WTC11 (cell line): ENCODE results near the gene ZNF654. TPM values are rescaled to one million over a fixed set of nuclear protein-coding genes. Genes with fewer than 3 reads are reported as not detected.

Experiments
- ATAC-seq: fragments of 200-7000 bp; cut with Tn5 transposase; 2 replicates; pipeline ENCODE4 v1.10.0; 2021; ENCODE audit warnings: mild to moderate bottlenecking, moderate library complexity
- CTCF ChIA-PET: fragments of 300-600 bp; sonication (Branson Sonifier 250); formaldehyde crosslinking; loops from one replicate; lab custom pipeline; 2021; ENCODE audit warnings: antibody characterized with exemption; lab: Charles Lee
- POLR2A ChIA-PET: fragments of 350-600 bp; sonication (Branson Sonifier 250); formaldehyde crosslinking; loops from one replicate; lab custom pipeline; 2021; ENCODE audit warnings: antibody characterized with exemption; lab: Charles Lee
- DNase-seq: peaks from one replicate; pipeline ENCODE4 v3.0.0; 2021; ENCODE audit warnings: low spot score
- H3K27ac Mint-ChIP-seq: 2 replicates; pipeline ENCODE4 v1.8.0; 2021; ENCODE audit warnings: mixed read lengths
- H3K27me3 Mint-ChIP-seq: 2 replicates; pipeline ENCODE4 v1.8.0; 2021; ENCODE audit warnings: low read depth, mild to moderate bottlenecking, moderate library complexity, mixed read lengths
- H3K36me3 Mint-ChIP-seq: 2 replicates; pipeline ENCODE4 v1.8.0; 2021; ENCODE audit warnings: mixed read lengths
- H3K4me1 Mint-ChIP-seq: 2 replicates; pipeline ENCODE4 v1.8.0; 2022; ENCODE audit warnings: mixed read lengths
- H3K4me3 Mint-ChIP-seq: 2 replicates; pipeline ENCODE4 v1.8.0; 2021; ENCODE audit warnings: mild to moderate bottlenecking, moderate library complexity, mixed read lengths
- H3K9me3 Mint-ChIP-seq: 2 replicates; pipeline ENCODE4 v1.8.0; 2021; ENCODE audit warnings: mixed read lengths
- ARID4B ChIP-seq: sonication (generic); formaldehyde crosslinking; IDR thresholded peaks from 2 replicates; pipeline ENCODE4 v1.8.0; 2023; ENCODE audit warnings: missing genetic modification reagents, mild to moderate bottlenecking, borderline replicate concordance
- ATF1 ChIP-seq: sonication (generic); formaldehyde crosslinking; IDR thresholded peaks from 2 replicates; pipeline ENCODE4 v1.8.1; 2023; ENCODE audit warnings: mild to moderate bottlenecking, moderate library complexity, missing genetic modification reagents
- ELF4 ChIP-seq: sonication (generic); formaldehyde crosslinking; IDR thresholded peaks from 2 replicates; pipeline ENCODE4 v1.8.1; 2022; ENCODE audit warnings: low read depth, mild to moderate bottlenecking, moderate library complexity, missing genetic modification reagents
- FOXJ3 ChIP-seq: sonication (generic); formaldehyde crosslinking; IDR thresholded peaks from 2 replicates; pipeline ENCODE4 v1.9.0; 2021; ENCODE audit warnings: missing genetic modification reagents, mild to moderate bottlenecking, borderline replicate concordance
- HMGA2 ChIP-seq: fragments of 250-450 bp; sonication (Bioruptor Pico); IDR thresholded peaks from 2 replicates; pipeline ENCODE4 v1.4.0; 2021; ENCODE audit warnings: mild to moderate bottlenecking, moderate library complexity
- IRF2 ChIP-seq: sonication (generic); formaldehyde crosslinking; IDR thresholded peaks from 2 replicates; pipeline ENCODE4 v1.8.0; 2022; ENCODE audit warnings: low read depth, missing genetic modification reagents, borderline replicate concordance
- KAT7 ChIP-seq: sonication (generic); formaldehyde crosslinking; IDR thresholded peaks from 2 replicates; pipeline ENCODE4 v1.8.1; 2023; ENCODE audit warnings: missing genetic modification reagents, mild to moderate bottlenecking, borderline replicate concordance
- MXD4 ChIP-seq: fragments of 250-450 bp; sonication (Bioruptor Pico); IDR thresholded peaks from 2 replicates; pipeline ENCODE4 v1.8.0; 2021; ENCODE audit warnings: mild to moderate bottlenecking, moderate library complexity, borderline replicate concordance
- STAT6 ChIP-seq: sonication (generic); formaldehyde crosslinking; conservative IDR thresholded peaks from 2 replicates; pipeline ENCODE4 v1.8.1; 2023; ENCODE audit warnings: mild to moderate bottlenecking, low read depth, missing genetic modification reagents, moderate library complexity
- ZBTB21 ChIP-seq: sonication (generic); formaldehyde crosslinking; IDR thresholded peaks from 2 replicates; pipeline ENCODE4 v1.8.1; 2023; ENCODE audit warnings: mild to moderate bottlenecking, missing genetic modification reagents, borderline replicate concordance
- ZBTB43 ChIP-seq: sonication (generic); formaldehyde crosslinking; IDR thresholded peaks from 2 replicates; pipeline ENCODE4 v1.8.1; 2023; ENCODE audit warnings: mild to moderate bottlenecking, missing genetic modification reagents
- ZNF121 ChIP-seq: sonication (generic); formaldehyde crosslinking; IDR thresholded peaks from 2 replicates; pipeline ENCODE4 v1.8.0; 2023; ENCODE audit warnings: missing genetic modification reagents
- ZNF263 ChIP-seq: sonication (generic); formaldehyde crosslinking; IDR thresholded peaks from 2 replicates; pipeline ENCODE4 v1.8.1; 2022; ENCODE audit warnings: low read depth, mild to moderate bottlenecking, moderate library complexity, missing genetic modification reagents
- ZNF396 ChIP-seq: fragments of 250-450 bp; sonication (Bioruptor Pico); IDR thresholded peaks from 2 replicates; pipeline ENCODE4 v1.8.0; 2021; ENCODE audit warnings: mild to moderate bottlenecking, moderate library complexity, borderline replicate concordance
- ZNF425 ChIP-seq: fragments of 250-450 bp; sonication (Bioruptor Pico); conservative IDR thresholded peaks from 2 replicates; pipeline ENCODE4 v1.9.0; 2021; ENCODE audit warnings: mild to moderate bottlenecking
- total RNA-seq: library from RNA; stranded (reverse); gene quantifications from 3 replicates; pipeline ENCODE4 v1.2.3, GENCODE V29; 2021
- TF ChIP-seq, protein P1 (sequence below): sonication (generic); formaldehyde crosslinking; IDR thresholded peaks from 2 replicates; pipeline ENCODE4 v1.8.0; 2022; ENCODE audit warnings: missing genetic modification reagents
- TF ChIP-seq, protein P2 (sequence below): fragments of 200-600 bp; IDR thresholded peaks from 2 replicates; pipeline ENCODE4 v1.8.0; 2022; ENCODE audit warnings: antibody characterized with exemption
- TF ChIP-seq, protein P3 (sequence below): sonication (generic); formaldehyde crosslinking; IDR thresholded peaks from 2 replicates; pipeline ENCODE4 v1.8.1; 2022; ENCODE audit warnings: mild to moderate bottlenecking, missing genetic modification reagents, moderate library complexity, borderline replicate concordance

ZNF654 gene
- total RNA-seq, 1 experiment from 2014 or later, result 7.0 TPM

GRCh38 chr3:88137836-88138235, 78.8 kb downstream of the ZNF654 start:
- ATAC-seq, result no peak

More at GRCh38 chr3:88137836-88138235, 78.8 kb downstream of the ZNF654 start:
- no peak for TF ChIP-seq ELF4 (CRISPR knock-in tag)
- TF ChIP-seq FOXJ3 (CRISPR knock-in tag), result no peak
- no peak for TF ChIP-seq ARID4B (CRISPR knock-in tag)
- TF ChIP-seq ZNF263 (CRISPR knock-in tag), result no peak
- no peak for TF ChIP-seq ATF1 (CRISPR knock-in tag)
- TF ChIP-seq, protein P1, sequence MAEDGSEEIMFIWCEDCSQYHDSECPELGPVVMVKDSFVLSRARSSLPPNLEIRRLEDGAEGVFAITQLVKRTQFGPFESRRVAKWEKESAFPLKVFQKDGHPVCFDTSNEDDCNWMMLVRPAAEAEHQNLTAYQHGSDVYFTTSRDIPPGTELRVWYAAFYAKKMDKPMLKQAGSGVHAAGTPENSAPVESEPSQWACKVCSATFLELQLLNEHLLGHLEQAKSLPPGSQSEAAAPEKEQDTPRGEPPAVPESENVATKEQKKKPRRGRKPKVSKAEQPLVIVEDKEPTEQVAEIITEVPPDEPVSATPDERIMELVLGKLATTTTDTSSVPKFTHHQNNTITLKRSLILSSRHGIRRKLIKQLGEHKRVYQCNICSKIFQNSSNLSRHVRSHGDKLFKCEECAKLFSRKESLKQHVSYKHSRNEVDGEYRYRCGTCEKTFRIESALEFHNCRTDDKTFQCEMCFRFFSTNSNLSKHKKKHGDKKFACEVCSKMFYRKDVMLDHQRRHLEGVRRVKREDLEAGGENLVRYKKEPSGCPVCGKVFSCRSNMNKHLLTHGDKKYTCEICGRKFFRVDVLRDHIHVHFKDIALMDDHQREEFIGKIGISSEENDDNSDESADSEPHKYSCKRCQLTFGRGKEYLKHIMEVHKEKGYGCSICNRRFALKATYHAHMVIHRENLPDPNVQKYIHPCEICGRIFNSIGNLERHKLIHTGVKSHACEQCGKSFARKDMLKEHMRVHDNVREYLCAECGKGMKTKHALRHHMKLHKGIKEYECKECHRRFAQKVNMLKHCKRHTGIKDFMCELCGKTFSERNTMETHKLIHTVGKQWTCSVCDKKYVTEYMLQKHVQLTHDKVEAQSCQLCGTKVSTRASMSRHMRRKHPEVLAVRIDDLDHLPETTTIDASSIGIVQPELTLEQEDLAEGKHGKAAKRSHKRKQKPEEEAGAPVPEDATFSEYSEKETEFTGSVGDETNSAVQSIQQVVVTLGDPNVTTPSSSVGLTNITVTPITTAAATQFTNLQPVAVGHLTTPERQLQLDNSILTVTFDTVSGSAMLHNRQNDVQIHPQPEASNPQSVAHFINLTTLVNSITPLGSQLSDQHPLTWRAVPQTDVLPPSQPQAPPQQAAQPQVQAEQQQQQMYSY (CRISPR knock-in tag), result no peak
- no peak for TF ChIP-seq ZNF425 (CRISPR knock-in tag)
- TF ChIP-seq ZNF121, result no peak
- TF ChIP-seq HMGA2 (CRISPR knock-in tag), result no peak
- no peak for TF ChIP-seq ZBTB21 (CRISPR knock-in tag)
- TF ChIP-seq IRF2, result no peak
- TF ChIP-seq, protein P2, sequence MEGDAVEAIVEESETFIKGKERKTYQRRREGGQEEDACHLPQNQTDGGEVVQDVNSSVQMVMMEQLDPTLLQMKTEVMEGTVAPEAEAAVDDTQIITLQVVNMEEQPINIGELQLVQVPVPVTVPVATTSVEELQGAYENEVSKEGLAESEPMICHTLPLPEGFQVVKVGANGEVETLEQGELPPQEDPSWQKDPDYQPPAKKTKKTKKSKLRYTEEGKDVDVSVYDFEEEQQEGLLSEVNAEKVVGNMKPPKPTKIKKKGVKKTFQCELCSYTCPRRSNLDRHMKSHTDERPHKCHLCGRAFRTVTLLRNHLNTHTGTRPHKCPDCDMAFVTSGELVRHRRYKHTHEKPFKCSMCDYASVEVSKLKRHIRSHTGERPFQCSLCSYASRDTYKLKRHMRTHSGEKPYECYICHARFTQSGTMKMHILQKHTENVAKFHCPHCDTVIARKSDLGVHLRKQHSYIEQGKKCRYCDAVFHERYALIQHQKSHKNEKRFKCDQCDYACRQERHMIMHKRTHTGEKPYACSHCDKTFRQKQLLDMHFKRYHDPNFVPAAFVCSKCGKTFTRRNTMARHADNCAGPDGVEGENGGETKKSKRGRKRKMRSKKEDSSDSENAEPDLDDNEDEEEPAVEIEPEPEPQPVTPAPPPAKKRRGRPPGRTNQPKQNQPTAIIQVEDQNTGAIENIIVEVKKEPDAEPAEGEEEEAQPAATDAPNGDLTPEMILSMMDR, result no peak
- TF ChIP-seq ZBTB43, result no peak
- TF ChIP-seq STAT6 (CRISPR knock-in tag), result no peak
- TF ChIP-seq MXD4 (CRISPR knock-in tag), result no peak
- TF ChIP-seq, protein P3, sequence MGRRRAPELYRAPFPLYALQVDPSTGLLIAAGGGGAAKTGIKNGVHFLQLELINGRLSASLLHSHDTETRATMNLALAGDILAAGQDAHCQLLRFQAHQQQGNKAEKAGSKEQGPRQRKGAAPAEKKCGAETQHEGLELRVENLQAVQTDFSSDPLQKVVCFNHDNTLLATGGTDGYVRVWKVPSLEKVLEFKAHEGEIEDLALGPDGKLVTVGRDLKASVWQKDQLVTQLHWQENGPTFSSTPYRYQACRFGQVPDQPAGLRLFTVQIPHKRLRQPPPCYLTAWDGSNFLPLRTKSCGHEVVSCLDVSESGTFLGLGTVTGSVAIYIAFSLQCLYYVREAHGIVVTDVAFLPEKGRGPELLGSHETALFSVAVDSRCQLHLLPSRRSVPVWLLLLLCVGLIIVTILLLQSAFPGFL (CRISPR knock-in tag), result no peak
- TF ChIP-seq ZNF396 (CRISPR knock-in tag), result no peak
- no peak for TF ChIP-seq KAT7
- TF ChIP-seq, all 79 proteins: peak for 0
- no peak overlapping the region for H3K27ac Mint-ChIP-seq
- POLR2A ChIA-PET, result no interaction called here
- no peak overlapping the region for H3K4me3 Mint-ChIP-seq
- H3K27me3 Mint-ChIP-seq, result no peaks in the 10 kb centered on the region
- H3K36me3 Mint-ChIP-seq, result peaks cover 32% of the 10 kb centered on the region
- peaks cover 6% of the 10 kb centered on the region for H3K4me1 Mint-ChIP-seq
- no peaks in the 10 kb centered on the region for H3K9me3 Mint-ChIP-seq
- DNase-seq, result no peak
- CTCF ChIA-PET, result no interaction called here
